HG03521 (cell line): Measurements from ENCODE around the gene LGALS1.
"Not testable (repeated sequence)": the region's sequence is repeated elsewhere in the genome, so short reads cannot be mapped to it uniquely, and the experiment has no call there.

ENCODE experiments used
- ATAC-seq: cut with Tn5 transposase; IDR thresholded peaks from one replicate; pipeline ENCODE4 v1.9.1; 2021; ENCODE audit warnings: mild to moderate bottlenecking, moderate library complexity; ENCODE audit not compliant: unreplicated experiment

The LGALS1 gene

DNA sequence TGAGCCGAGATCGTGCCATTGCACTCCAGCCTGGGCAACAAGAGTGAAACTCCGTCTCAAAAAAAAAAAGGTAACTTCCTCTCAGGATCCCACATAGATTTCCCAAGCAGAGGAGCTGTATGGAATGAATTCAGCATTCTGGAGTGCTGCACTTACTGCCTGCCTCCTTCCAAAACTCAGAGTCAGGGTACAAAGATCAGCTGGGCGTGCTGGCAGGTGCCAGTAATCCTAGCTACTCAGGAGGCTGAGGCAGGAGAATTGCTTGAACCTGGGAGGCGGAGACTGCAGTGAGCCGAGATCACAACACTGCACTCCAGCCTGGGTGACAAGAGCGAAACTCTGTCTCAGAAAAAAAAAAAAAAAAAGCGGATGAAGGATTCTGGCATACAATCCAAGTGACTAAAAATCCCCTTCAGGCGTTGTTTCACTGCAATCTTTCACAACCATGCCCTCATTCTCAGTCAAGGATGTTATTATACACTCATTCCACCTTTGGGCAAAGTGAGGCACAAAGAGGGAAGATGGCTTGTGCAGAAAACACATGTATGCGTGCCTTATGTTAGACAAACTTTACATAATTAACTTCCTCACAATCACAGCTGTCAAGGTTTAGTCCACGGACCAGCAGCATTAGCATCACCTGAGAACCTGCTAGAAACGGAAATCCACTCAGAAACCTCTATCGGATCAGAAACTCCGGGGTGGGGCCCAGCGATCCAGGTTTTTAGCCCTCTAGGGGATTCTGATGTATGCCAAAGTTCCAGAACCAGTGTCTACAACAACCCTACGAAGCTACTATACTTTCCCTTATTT, 9.6 kb downstream of the LGALS1 start:
- ATAC-seq, result no peak

DNA sequence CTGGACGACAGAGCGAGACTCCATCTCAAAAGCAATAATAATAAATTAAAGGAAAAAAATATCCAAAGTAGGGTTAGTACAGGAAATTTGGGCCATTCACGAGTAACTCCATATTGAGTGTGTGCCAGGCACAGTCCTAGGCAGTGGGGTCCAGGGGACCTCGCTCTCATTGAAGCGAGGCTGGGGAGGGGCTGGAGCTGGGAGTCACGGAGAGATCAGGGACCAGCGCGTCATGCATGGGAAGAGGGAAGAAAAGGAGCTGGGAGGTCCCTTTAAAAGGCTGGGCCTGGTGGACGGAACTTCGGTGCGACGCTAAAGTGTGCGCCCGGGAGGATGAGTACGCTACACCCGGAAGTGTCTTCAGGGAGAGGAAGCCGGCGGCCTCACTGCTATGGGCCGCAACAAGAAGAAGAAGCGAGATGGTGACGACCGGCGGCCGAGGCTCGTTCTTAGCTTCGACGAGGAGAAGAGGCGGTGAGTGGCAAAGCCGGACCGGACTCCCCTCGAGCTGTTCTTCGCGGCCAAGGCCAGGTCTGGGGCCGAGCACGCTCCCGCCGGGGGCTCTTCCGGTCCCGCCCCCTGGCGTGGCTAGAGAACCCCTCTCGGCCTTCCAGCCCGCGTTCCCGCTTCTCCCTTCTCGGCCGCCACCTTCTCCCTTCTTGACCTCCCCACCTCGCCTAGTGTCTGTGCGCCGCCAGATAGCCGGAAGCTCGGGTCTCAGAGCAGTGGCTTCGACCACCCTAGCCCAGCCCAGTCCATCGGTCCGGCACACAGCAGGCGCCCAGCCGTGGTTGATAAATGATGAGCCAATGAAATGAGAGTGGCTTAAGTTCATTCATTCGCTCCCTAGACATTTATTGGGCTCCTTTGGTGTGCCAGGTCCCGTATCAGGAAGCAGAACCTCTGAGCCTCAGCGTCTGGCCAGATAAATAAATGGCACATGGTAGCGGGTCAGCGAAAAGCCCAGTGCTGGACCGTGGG, 10.9 kb downstream of the LGALS1 start, which contains the start of gene NOL12:
Gene NOL12 (plus strand): TSS at position 342 of the 981 bp plus-strand sequence. CDS start 50 bp downstream, at position 392.
- peak; percentile 65 for ATAC-seq

DNA sequence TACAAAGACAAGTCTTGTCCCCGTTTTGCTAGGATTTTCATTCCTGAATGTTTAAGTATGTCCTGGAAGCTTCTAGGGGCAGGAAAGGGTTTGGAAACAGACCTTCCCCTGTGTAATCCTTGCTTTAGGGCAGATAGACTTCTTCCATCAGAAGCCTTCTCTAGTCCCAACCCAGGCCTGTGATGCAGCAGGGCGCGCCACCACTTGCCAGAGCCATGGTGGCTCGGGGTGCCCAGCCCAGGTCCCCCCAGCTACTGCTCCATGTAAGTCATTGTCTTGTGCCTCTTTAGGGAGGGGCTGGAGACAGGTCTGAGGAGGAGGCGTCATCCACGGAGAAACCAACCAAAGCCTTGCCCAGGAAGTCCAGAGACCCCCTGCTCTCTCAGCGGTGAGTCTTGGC, 15.0 kb downstream of the LGALS1 start:
- ATAC-seq, result no peak

DNA sequence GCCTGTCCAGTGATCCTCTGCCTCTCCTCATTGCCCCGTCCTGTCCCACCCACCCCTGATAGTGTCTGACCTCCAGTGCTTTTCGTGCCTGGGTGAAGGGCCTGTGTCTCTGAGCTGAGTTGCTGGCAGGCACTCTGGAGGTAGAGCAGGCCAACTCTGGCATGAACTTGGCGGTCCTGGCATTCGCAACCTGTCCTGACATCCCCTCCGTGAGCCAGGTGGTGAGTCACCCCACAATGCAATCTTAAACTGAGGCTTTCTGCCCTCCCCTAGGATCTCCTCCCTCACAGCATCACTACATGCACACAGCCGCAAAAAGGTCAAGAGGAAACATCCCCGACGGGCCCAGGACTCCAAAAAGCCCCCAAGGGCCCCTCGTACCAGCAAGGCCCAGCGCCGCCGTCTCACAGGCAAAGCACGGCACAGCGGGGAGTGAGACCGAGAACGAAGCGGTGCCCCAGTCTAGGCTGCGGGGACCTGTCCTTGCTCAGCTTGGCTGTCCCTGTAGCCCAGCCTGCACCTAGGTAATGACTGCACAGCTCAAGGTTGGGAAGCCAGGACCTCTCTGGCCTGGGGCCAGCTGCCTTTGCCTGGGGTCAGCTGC, 15.6 kb downstream of the LGALS1 start:
- no peak for ATAC-seq

DNA sequence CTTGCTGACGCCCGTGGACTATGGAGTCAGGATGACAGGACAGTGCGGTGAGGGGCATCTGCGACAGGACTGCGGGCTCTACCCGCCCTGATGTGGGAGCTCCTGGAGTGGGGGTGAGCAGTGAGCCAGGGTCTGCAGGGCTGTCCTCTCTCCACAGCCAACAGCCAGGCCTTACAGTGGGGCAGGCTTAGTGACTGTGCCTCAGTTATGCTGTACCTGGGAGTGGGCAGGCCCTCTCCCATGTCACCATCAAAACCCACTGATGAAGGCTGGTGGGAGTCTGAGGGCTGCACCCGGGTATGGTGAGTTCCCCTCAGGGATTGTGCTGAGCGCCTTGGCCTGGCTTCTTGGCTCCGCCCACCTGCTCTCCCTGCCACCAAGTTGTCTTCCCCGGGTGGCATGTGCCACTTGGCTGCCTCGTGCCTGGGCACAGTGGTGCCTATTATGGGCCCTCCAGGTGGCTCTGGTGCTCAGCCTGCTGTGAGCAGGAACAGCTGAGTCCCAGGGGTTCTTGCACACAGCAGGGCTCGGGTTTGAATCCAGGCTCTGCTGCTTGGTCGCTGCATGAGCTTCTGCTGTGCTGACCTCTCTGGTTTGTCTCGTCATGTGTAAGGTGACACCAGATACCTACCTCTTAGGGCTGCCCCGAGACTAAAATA, 17.3 kb downstream of the LGALS1 start:
- ATAC-seq, result no peak

DNA sequence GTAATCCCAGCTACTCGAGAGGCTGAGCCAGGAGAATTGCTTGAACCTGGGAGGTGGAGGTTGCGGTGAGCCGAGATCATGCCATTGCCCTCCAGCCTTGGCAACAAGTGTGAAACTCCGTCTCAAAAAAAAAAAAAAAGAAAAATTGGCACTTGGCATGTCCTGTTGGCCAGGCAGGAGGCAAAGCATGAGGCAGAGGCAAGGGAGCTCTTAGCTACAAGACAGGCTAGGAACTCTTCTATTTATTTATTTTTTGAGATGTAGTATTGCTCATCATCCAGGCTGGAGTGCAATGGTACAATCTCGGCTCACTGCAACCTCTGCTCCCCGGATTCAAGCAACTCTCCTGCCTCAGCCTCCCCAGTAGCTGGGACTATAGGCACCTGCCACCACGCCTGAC, 18.7 kb downstream of the LGALS1 start:
- not testable (repeated sequence) for ATAC-seq

DNA sequence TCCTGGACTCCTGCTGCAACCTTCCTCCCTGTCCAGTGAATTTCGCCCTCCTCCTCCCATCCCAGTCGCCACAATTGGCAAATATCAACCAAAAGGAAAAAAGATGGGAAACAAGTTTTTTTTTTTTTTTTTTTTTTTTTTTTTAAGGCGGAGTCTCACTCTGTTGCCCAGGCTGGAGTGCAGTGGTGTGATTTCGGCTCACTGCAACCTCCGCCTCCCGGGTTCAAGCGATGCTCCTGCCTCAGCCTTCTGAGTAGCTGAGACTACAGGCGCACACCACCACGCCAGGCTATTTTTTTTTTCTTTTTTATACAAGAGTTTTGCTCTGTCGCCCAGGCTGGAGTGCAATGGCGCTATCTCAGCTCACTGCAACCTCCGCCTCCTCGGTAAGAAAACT, 20.8 kb downstream of the LGALS1 start:
- not testable (repeated sequence) for ATAC-seq

DNA sequence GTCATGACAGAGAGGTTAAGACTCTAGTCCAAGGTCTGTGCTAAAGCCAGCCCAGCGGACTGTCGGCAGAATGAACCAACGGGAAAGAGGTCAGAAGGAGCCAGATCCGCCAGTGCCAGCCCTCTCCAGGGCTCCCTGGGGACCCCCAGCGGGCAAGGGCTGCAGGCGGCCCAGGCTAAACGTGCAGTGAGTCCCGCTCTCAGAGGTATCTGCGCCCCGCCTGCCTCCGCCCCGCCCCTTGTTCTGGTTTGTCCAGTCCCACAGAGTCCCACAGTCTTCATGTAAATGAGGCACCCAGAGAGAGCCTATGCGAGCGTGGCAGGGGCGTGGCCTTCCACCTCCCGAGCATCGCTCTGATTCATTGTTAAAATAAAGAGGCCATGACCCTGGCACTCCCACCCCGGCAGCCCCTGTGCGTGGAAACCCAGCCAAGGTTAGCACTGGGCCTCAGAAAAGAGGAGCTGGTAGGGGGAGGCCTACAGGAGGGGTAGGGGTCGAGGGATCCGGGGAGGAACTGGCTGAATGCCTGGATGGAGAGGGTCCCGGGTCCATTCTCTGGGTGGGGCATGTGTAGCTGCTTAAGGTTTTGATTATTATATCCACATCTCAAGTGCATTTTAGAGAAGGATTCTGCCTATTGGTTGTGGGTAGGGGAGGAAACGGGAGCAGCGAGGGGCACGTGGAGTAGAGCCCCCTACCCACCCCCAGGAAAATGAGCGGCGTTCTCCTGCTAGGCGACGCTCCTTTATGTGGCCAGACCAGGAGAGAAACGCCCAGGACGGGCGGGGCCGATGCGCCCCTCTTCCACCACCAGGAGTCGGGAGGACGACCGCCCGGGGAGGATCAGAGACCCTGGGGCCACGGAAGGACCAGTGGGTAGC, 21.5 kb downstream of the LGALS1 start, which contains the start of gene TRIOBP:
Gene TRIOBP (plus strand): TSS at position 392 of the 881 bp plus-strand sequence. CDS start 4,318 bp downstream, outside the sequence.
- peak; percentile 80 for ATAC-seq

DNA sequence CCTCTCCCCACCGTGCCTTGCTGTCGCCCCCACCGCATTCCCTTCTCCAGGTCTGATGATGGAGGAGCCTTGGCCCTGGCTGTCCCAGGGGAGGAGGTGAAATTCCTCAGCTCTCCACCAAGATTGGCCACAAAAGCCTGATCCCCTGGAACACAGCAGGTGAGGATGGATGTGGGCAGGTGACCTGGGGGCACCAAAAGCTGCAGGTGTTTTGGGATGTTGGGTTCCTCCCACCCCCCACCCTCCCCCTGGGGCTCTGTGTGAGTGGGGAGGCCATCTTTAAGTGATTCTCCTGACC, 22.1 kb downstream of the LGALS1 start:
- no peak for ATAC-seq

DNA sequence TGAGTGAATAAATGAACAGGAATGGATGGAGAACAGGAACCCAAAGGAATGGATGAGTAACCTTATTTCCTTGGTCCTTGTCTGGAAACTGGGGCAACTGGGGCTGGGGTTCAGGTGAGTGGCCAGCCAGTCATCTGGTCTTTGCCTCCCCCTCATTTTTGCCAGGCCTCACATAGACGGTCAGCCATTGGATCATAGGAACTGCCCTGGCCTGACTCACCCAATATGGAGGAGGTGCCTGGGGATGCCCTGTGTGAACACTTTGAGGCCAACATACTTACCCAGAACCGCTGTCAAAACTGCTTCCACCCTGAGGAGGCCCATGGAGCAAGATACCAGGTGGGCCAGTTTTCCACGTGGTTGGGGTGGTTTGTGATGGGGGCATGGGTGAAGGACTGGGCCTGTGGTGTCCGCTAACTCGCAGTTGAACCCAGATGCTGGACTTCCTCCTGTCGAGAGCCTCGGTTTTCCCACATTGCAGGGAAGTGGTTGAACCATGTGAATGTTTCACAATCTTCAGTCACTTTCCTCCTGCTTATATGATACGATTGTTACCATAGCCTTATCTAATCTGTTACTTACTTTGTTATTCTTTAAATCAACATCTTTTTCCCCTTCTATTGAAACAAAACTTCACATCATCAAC, 25.8 kb downstream of the LGALS1 start:
- ATAC-seq, result no peak

DNA sequence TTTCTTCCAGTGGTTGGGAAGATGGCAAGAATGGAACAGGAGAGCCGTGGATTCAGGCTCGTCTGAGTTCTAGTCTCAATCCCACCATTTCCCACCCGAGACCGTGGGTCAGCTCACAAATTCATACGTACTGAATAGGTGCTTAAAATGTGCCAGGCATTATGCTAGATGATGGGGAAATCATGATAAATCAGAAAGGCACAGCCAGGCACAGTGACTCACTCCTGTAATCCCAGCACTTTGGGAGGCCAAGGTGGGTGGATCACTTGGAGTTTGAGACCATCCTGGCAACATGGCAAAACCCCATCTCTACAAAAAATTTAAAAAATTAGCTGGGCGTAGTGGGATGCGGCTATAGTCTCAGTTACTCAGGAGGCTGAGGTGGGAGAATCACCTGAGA, 28.5 kb downstream of the LGALS1 start:
- no peak for ATAC-seq

DNA sequence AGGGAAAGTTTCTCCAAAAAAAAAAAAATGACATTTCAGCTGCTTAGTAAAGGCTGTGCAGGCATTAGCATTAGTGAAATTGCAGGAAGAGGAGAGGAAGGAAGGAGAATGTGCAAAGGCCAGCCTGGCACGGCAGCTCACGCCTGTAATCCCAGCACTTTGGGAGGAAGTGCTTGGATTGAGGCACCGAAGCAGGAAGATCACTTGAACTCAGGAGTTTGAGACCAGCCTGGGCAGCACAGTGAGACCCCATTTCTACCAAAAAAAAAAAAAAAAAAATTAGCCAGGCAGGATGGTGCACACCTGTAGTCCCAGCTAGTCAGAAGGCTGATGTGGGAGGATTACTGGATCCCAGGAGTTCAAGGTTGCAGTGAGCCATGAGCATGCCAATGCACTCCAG, 29.2 kb downstream of the LGALS1 start:
- ATAC-seq, result no peak

DNA sequence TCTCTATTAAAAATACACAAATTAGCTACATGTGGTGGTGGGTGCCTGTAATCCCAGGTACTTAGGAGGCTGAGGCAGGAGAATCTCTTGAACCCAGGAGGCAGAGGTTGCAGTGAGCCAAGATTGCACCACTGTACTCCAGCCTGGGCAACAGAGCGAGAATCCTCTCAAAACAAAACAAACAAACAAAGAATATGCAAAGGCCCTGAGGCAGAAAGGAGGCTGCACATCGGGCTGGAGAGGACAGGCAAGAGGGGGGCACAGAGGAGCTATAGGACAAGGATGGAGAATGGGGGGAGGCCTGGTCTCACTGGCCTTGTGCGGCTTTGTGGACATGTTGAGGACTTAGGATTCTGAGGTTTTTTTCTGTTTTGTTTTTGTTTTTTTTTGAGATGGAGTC, 29.8 kb downstream of the LGALS1 start:
- no peak for ATAC-seq

DNA sequence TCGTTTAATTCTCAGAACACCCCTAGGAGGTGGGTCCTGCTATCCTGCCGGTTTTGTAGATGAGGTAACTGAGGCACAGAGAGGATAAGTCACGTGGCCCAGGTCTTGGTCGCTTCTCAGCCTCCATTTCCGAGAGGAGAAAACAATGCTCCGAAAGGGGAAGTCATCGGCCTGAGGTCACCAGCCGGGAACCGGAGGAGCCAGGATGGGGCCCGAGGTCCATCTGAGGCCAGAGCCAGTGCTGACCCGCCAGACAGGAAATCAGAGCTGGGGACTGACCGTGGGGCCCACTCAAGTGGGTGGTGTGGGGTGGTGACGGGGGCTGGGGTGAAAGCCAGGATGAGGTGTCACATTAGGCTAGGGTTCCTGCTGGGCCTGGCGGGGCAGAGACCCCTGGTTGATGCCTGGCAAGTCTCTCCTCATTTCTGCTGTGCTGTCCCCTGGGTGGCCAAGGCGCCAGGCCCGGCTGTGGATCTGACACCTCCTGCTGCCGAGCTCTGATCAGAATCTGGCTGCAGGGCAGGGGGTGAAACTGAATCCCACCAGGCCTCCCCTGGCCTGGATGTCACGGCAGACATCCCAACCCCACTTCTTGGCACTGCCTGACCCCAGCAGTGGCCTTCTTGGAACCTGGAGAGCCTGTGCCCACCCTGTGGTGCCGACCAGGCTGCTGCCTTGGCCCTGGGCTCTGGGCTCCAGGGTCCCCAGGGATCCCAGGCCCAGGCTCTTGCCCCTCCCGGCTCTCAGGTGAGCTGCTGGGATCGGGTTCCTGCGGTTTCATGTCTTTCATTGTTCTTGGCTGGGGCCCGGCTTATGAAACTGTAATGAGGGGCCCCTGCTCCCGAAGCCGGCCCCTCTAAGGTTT, 33.4 kb downstream of the LGALS1 start:
- no peak for ATAC-seq

DNA sequence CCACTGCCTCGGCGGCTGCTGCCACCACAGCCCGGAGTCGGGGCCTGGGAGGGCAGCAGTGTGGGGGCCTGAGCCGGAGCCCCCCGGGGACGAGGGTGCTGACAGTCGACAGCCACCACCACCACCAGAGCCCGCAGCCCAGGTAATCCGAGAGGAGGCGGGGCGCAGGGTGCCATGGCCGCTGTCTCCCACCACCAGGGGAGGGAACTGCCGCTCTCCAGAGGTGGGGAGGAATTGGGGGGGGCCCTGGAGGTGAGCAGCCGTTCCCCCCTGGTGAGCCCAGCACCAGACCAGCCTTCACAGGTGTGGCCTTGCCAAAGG, 34.0 kb downstream of the LGALS1 start:
- ATAC-seq, result no peak

DNA sequence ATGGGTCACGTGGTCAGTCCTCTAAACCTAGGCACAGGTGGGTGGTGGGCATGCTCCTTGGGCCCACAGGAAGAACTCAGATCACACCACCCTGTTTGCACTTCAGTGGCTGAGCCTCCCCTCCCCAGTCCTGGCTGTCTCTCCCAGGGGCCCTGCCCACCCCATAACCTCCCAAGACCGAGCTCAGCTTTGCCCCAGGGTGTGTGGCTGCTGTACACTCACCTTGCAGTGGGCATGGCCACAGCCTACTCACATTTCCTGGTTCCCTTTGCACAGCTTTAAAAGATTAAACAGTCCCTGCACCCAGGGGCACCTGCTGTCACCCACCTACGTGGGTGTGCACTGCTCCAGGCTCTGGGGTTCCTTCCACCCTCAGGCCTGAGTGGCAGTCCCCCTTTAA, 35.2 kb downstream of the LGALS1 start:
- ATAC-seq, result no peak

DNA sequence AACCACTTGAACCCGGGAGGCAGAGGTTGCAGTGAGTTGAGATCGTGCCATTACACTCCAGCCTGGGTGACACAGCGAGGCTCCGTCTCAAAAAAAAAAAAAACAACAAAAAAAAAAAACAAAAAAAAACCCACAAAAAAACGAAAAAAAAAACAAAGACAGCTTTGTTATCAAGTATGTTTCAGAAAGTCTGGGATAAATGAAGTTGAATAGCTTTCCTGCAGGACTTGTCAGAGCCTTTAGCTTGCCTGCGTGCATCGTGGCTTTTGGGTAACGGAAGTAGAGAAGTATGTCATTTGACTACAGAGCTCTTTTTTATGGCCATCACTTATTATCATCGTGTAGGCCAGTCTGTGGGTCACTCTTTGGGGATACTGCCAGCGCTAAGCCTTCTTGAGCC, 36.1 kb downstream of the LGALS1 start:
- ATAC-seq, result no peak

DNA sequence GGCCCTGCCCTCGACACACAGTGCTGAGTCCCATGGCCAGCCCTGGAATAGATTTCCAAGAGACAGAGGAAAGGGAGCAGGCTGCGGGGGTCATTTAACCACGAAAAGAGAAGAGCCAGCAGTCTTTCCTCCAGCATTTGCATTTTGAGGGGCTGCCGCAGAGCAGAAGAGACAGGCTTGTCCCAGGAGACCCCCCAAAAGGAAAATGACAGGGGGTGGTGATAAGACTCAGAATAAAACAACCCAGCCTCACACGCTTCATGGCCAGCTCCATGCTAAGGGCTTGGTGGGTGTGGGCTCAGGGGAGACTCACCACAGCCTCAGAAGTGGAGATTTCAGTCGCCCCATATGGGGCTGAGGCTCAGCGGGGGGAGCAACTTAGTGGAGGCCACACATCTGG, 38.3 kb downstream of the LGALS1 start:
- ATAC-seq, result no peak

DNA sequence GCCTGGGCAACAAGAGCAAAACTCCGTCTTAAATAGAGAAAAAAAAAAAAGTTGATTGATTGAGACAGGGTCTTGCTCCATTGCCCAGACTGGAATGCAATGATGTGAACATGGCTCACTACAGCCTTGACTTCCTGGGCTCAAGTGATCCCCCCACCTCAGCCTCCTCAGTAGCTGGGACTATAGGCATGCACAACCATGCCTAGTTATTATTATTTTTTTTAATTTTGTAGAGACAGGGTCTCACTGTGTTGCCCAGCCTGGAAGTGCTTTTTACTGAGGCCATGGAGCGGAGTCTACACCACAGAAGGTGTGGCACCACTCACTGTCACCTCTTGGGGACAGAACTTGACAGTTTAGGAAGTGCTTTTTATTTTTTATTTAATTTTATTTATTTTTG, 39.2 kb downstream of the LGALS1 start:
- ATAC-seq, result no peak
